ENCODE results near the gene MGST1.

The MGST1 gene

GRCh38 chr12:16307856-16308475 lies 39.5 kb upstream of the MGST1 start:
- TF ChIP-seq, protein P1, sequence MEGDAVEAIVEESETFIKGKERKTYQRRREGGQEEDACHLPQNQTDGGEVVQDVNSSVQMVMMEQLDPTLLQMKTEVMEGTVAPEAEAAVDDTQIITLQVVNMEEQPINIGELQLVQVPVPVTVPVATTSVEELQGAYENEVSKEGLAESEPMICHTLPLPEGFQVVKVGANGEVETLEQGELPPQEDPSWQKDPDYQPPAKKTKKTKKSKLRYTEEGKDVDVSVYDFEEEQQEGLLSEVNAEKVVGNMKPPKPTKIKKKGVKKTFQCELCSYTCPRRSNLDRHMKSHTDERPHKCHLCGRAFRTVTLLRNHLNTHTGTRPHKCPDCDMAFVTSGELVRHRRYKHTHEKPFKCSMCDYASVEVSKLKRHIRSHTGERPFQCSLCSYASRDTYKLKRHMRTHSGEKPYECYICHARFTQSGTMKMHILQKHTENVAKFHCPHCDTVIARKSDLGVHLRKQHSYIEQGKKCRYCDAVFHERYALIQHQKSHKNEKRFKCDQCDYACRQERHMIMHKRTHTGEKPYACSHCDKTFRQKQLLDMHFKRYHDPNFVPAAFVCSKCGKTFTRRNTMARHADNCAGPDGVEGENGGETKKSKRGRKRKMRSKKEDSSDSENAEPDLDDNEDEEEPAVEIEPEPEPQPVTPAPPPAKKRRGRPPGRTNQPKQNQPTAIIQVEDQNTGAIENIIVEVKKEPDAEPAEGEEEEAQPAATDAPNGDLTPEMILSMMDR (IDR thresholded peaks at IDR 0.05; ENCODE audit: low read depth, low read length) = no peak
- peaks cover 4% of the 10 kb centered on the region for H3K9me3 ChIP-seq (ENCODE audit: severe bottlenecking)
- no peaks in the 10 kb centered on the region for H3K27me3 ChIP-seq (ENCODE audit: insufficient read depth, low read depth, severe bottlenecking)
- no peaks in the 10 kb centered on the region for H3K36me3 ChIP-seq
- H3K27ac ChIP-seq = no peak overlapping the region
- no peak overlapping the region for H3K4me3 ChIP-seq (ENCODE audit: low read depth, low read length)
- DNase-seq = no peak

- H3K27me3 ChIP-seq (ENCODE audit: insufficient read depth, low read depth, severe bottlenecking) = no peaks in the 10 kb centered on the region
- H3K27ac ChIP-seq = no peak overlapping the region
- TF ChIP-seq, protein P1 (IDR thresholded peaks at IDR 0.05; ENCODE audit: low read depth, low read length) = no peak
- no peak overlapping the region for H3K4me3 ChIP-seq (ENCODE audit: low read depth, low read length)
- H3K9me3 ChIP-seq (ENCODE audit: severe bottlenecking) = peaks cover 4% of the 10 kb centered on the region
- no peak for DNase-seq
- no peaks in the 10 kb centered on the region for H3K36me3 ChIP-seq
Observed at GRCh38 chr12:16310934-16311333, 36.5 kb upstream of the MGST1 start.

- TF ChIP-seq, protein P1 (IDR thresholded peaks at IDR 0.05; ENCODE audit: low read depth, low read length) = no peak
- H3K9me3 ChIP-seq (ENCODE audit: severe bottlenecking) = peaks cover 3% of the 10 kb centered on the region
- H3K4me3 ChIP-seq (ENCODE audit: low read depth, low read length) = no peak overlapping the region
- no peak for DNase-seq
- no peaks in the 10 kb centered on the region for H3K27me3 ChIP-seq (ENCODE audit: insufficient read depth, low read depth, severe bottlenecking)
- no peaks in the 10 kb centered on the region for H3K36me3 ChIP-seq
- no peak overlapping the region for H3K27ac ChIP-seq
Observed at GRCh38 chr12:16323010-16323409, 24.4 kb upstream of the MGST1 start.

DNA sequence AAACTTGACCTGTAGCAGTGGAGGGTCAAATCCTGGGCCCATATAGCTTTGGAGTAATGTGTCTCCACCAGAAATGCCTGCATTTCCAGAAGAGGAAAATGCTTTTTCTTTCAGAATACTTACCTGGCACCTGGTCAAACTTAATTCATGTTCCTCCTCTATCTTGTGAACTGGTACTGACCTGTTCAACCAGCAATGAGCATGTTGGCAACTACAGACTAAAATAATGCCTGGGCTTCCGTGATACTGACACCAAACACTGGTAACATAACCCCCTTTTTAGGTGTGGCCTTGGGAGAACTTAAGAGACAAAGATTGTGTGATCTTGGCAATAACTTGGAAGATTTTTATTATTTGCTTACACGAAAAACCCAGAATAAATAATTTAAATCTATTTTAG lies 23.8 kb upstream of the MGST1 start:
- no peak for DNase-seq

DNA sequence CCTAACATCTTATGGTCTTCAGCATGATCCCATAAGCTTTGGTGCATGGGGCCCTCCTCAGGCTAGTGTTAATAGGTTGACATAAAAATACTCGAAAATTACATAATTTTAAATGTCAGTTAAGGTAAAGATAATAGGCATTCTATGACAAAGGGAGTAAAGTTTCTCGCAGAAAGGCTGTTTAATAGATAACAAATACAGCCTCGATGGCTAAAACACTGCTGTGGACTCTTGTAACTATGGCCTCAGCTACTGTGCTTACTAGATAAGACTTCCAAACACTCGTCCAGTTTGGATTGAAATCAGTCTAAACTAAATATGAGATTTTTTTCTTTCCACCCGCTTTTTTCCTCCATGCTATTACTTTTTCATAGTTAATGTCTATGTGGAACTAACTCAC lies 23.2 kb upstream of the MGST1 start:
- Histone ChIP-seq H3K36me3 (no peaks in the 10 kb centered on the region), H3K9me3 (ENCODE audit: severe bottlenecking) (peaks cover 5% of the 10 kb centered on the region), H3K27ac (no peak overlapping the region), H3K4me3 (ENCODE audit: low read depth, low read length) (no peak overlapping the region), H3K27me3 (ENCODE audit: insufficient read depth, low read depth, severe bottlenecking) (no peaks in the 10 kb centered on the region)
- TF ChIP-seq, protein P1 (IDR thresholded peaks at IDR 0.05; ENCODE audit: low read depth, low read length) = no peak
- DNase-seq = no peak

More for the DNA sequence above, 23.8 kb upstream of the MGST1 start:
- H3K36me3 ChIP-seq = no peaks in the 10 kb centered on the region
- H3K27me3 ChIP-seq (ENCODE audit: insufficient read depth, low read depth, severe bottlenecking) = no peaks in the 10 kb centered on the region
- TF ChIP-seq, protein P1 (IDR thresholded peaks at IDR 0.05; ENCODE audit: low read depth, low read length) = no peak
- H3K27ac ChIP-seq = no peak overlapping the region
- peaks cover 5% of the 10 kb centered on the region for H3K9me3 ChIP-seq (ENCODE audit: severe bottlenecking)
- no peak overlapping the region for H3K4me3 ChIP-seq (ENCODE audit: low read depth, low read length)

GRCh38 chr12:16324772-16325171 lies 22.7 kb upstream of the MGST1 start:
- Histone ChIP-seq H3K27ac (no peak overlapping the region), H3K36me3 (no peaks in the 10 kb centered on the region), H3K27me3 (ENCODE audit: insufficient read depth, low read depth, severe bottlenecking) (no peaks in the 10 kb centered on the region), H3K4me3 (ENCODE audit: low read depth, low read length) (no peak overlapping the region), H3K9me3 (ENCODE audit: severe bottlenecking) (peaks cover 5% of the 10 kb centered on the region)
- no peak for DNase-seq
- TF ChIP-seq, protein P1 (IDR thresholded peaks at IDR 0.05; ENCODE audit: low read depth, low read length) = no peak

Data from WERI-Rb-1 (cell line).